ENCODE results near the gene TSC1. TPM values are rescaled to one million over a fixed set of nuclear protein-coding genes. Genes with fewer than 3 reads are reported as not detected.

The TSC1 gene
- total and polyA plus RNA-seq, 2 experiments from 2014 or later, result 23.7 to 48.0 TPM

DNA sequence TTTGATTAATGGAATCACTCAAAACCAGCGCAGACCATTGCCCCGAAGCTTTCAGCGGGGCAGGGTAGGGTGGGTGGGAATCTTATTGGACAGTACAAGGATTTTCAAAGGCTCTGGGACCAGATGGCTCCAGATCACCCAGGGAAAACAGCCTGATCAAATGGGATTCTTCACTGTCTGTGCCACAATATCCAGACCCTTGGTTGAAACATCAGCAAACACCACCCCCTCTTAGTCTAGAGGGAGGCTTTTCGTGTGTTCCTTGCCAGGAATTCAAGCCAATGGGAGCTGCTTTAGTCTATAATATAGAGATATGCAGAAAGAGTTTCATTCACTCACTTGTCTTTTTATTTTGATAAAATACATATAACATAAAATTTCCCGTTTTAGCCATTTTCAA lies 35.7 kb upstream of the TSC1 start:
- H3K27me3 ChIP-seq (ENCODE audit: insufficient read depth), result peaks cover 18% of the 10 kb centered on the region
- Mint-ChIP-seq H3K27ac (no peak overlapping the region), H3K4me3 (no peak overlapping the region), H3K36me3 (ENCODE audit: low read depth) (no peaks in the 10 kb centered on the region), H3K27me3 (ENCODE audit: insufficient read depth, low read depth, poor library complexity) (peaks cover 18% of the 10 kb centered on the region), H3K4me1 (peaks cover 15% of the 10 kb centered on the region), H3K9me3 (no peaks in the 10 kb centered on the region)
- peaks cover 11% of the 10 kb centered on the region; the same call in 1 of the 2 replicates for H3K4me1 ChIP-seq (ENCODE audit: insufficient read depth)
- TF ChIP-seq ZNF462 (CRISPR knock-in tag; IDR thresholded peaks at IDR 0.05) (no peak), STAT1 (IDR thresholded peaks at IDR 0.05; ENCODE audit: unreplicated experiment) (no peak)
- DNase-seq (ENCODE audit: low spot score) (no peak), ATAC-seq (no peak)
- H3K27ac ChIP-seq (ENCODE audit: low read depth), result no peak overlapping the region
- H3K9me2 ChIP-seq (ENCODE audit: insufficient read depth), result no peaks in the 10 kb centered on the region
- no peaks in the 10 kb centered on the region for H3K79me2 ChIP-seq (replicated peaks; ENCODE audit: insufficient read depth)
- no peaks in the 10 kb centered on the region for H3K36me3 ChIP-seq (ENCODE audit: insufficient read depth)
- H3K4me2 ChIP-seq, result no peak overlapping the region
- H3K4me3 ChIP-seq, result no peak overlapping the region
- no peak overlapping the region for H2AFZ ChIP-seq
- H3F3A ChIP-seq (replicated peaks; ENCODE audit: low read depth), result no peaks in the 10 kb centered on the region
- H4K20me1 ChIP-seq (replicated peaks; ENCODE audit: insufficient read depth), result 0 out of 2 replicates have a peak, but pooled peaks cover 3% of the 10 kb centered on the region

- Mint-ChIP-seq H3K4me1 (peaks cover 15% of the 10 kb centered on the region), H3K36me3 (ENCODE audit: low read depth) (no peaks in the 10 kb centered on the region), H3K27ac (no peak within 1 kb of the TSS), H3K4me3 (peak within 1 kb of the TSS; percentile 61), H3K9me3 (no peaks in the 10 kb centered on the region; the same call in 2 of the 3 replicates), H3K27me3 (ENCODE audit: insufficient read depth, low read depth, poor library complexity) (peaks cover 25% of the 10 kb centered on the region)
- 0 out of 2 replicates have a peak within 1 kb of the TSS, but pooled peaks have one; percentile 64 for H2AFZ ChIP-seq
- no peaks in the 10 kb centered on the region for H3K9me2 ChIP-seq (ENCODE audit: insufficient read depth)
- peak; percentile 75 for DNase-seq (ENCODE audit: low spot score)
- peaks cover 11% of the 10 kb centered on the region; the same call in 1 of the 2 replicates for H3K4me1 ChIP-seq (ENCODE audit: insufficient read depth)
- TF ChIP-seq REST (IDR thresholded peaks at IDR 0.05; ENCODE audit: unreplicated experiment) (peak; percentile 66), JUNB (IDR thresholded peaks at IDR 0.05; ENCODE audit: unreplicated experiment) (no peak)
- peak; percentile 79 for ATAC-seq
- H3K27me3 ChIP-seq (ENCODE audit: insufficient read depth), result peaks cover 18% of the 10 kb centered on the region
- 0 out of 2 replicates have a peak, but pooled peaks cover 3% of the 10 kb centered on the region for H4K20me1 ChIP-seq (replicated peaks; ENCODE audit: insufficient read depth)
- no peak within 1 kb of the TSS for H3K27ac ChIP-seq (ENCODE audit: low read depth)
- H3K79me2 ChIP-seq (replicated peaks; ENCODE audit: insufficient read depth), result no peaks in the 10 kb centered on the region
- H3K4me3 ChIP-seq, result peak within 1 kb of the TSS; percentile 46
- H3F3A ChIP-seq (replicated peaks; ENCODE audit: low read depth), result no peaks in the 10 kb centered on the region
- no peaks in the 10 kb centered on the region for H3K36me3 ChIP-seq (ENCODE audit: insufficient read depth)
- H3K4me2 ChIP-seq, result peak within 1 kb of the TSS; percentile 80
Observed at GRCh38 chr9:132978451-132979131, 34.2 kb upstream of the TSC1 start, which contains the start of gene GFI1B. TSS of gene GFI1B (plus strand) at chr9:132978694. CDS start at chr9:132986679, 7,985 bp downstream.

Data from GM23338 (cell line).